Kidney (tissue), 14 donors: ENCODE data around the gene ENPP6. TPM values are rescaled to one million over a fixed set of nuclear protein-coding genes. Genes with fewer than 3 reads are reported as not detected.

Source experiments
- DNase-seq, 5 donors: peaks; one replicate each; pipeline ENCODE4 v3.0.0-alpha.2; 2013 to 2020
- FAIRE-seq: peaks from 2 replicates; lab custom pipeline; 2012; peaks lifted over from hg19 to GRCh38; lab: Jason Lieb, UNC
- H3K27ac ChIP-seq, 2 donors: one replicate each; pipeline ENCODE4 v1.7.0; 2013; ENCODE audit warnings: low read depth in 2 of 2, low read length in 2 of 2, inconsistent platforms in 1 of 2
- H3K27me3 ChIP-seq: one replicate; pipeline ENCODE4 v1.7.1; 2013; ENCODE audit warnings: low read length, inconsistent platforms; ENCODE audit not compliant: control insufficient read depth, insufficient read depth
- H3K36me3 ChIP-seq, 3 donors: one replicate each; pipeline versions ENCODE4 v1.7.0 to v1.7.1; 2013; ENCODE audit warnings: low read length in 3 of 3, control low read depth in 1 of 3, inconsistent platforms in 1 of 3; ENCODE audit not compliant: insufficient read depth in 3 of 3, control insufficient read depth in 2 of 3
- H3K4me1 ChIP-seq, 3 donors: one replicate each; pipeline versions ENCODE4 v1.7.0 to v1.7.1; 2013; ENCODE audit warnings: low read length in 3 of 3, inconsistent platforms in 1 of 3, low read depth in 1 of 3; ENCODE audit not compliant: control insufficient read depth in 2 of 3, insufficient read depth in 2 of 3
- H3K4me3 ChIP-seq, 3 donors: one replicate each; pipeline versions ENCODE4 v1.7.0 to v1.8.1; 2013; ENCODE audit warnings: low read length in 3 of 3, control low read depth in 1 of 3, inconsistent platforms in 1 of 3
- H3K9ac ChIP-seq, 3 donors: one replicate each; pipeline versions ENCODE4 v1.7.0 to v1.7.1; 2013; ENCODE audit warnings: low read length in 3 of 3, control low read depth in 1 of 3, inconsistent platforms in 1 of 3
- H3K9me3 ChIP-seq, 3 donors: one replicate each; pipeline versions ENCODE4 v1.7.0 to v1.7.1; 2013; ENCODE audit warnings: low read length in 3 of 3, control low read depth in 1 of 3, inconsistent platforms in 1 of 3; ENCODE audit not compliant: control insufficient read depth in 2 of 3, insufficient read depth in 1 of 3
- CTCF ChIP-seq: IDR thresholded peaks from 3 replicates; pipeline ENCODE4 v1.5.1; 2012; ENCODE audit warnings: mild to moderate bottlenecking, moderate library complexity, borderline replicate concordance; ENCODE audit not compliant: insufficient read depth; ENCODE audit errors: extremely low read depth
- intact Hi-C: fragments of 100-400 bp; cut with DNase I; formaldehyde crosslinking; loops from one replicate; pipeline ENCODE4 v1.11.1; 2022
- polyA plus RNA-seq: library from polyadenylated mRNA; stranded (reverse); fragments of 350-450 nt; fragmentation: Illumina TruSeq; extraction: RNeasy Lipid Tissue Mini Kit (QIAGEN cat#74804); gene quantifications from one replicate; pipeline ENCODE4 v1.2.3, GENCODE V29; 2014; ENCODE audit warnings: low read depth, low replicate concordance; ENCODE audit not compliant: insufficient read depth
- total RNA-seq: library from RNA; stranded (reverse); fragmentation: NEBNext Ultra II Directional; extraction: Animal tissue kit (Norgen Biotek cat#: 25700); gene quantifications from one replicate; pipeline ENCODE4 v1.2.1, GENCODE V29; 2021
- donor health status: control.
- donor health status: control.
- donor health status: control.
- donor health status: control.
- donor health status: control.
- donor health status: DM: yes; HTN: yes; CAD: no.
- donor health status: Normal renal cell carcinoma (clear cell type).

Gene ENPP6
- total and polyA plus RNA-seq, 2 donors from 2014 or later = 0.91 to 7.2 TPM

GRCh38 chr4:184099535-184099966 is 118.1 kb downstream of the ENPP6 start:
- H3K36me3 ChIP-seq = no peaks in the 10 kb centered on the region
- no peaks in the 10 kb centered on the region for H3K27me3 ChIP-seq
- H3K4me3 ChIP-seq = no peak overlapping the region
- H3K4me1 ChIP-seq = peaks cover 0 to 28% (median 3%) of the 10 kb centered on the region in 3 donors
- no peak for TF ChIP-seq CTCF
- FAIRE-seq = no peak
- no peaks in the 10 kb centered on the region for H3K9me3 ChIP-seq
- intact Hi-C loops = no loop called here
- DNase-seq = peak in 4 of 5 donors; percentile 65 to 84 (median 78)
- no peak overlapping the region for H3K9ac ChIP-seq
- no peak overlapping the region for H3K27ac ChIP-seq

GRCh38 chr4:184099000-184099399 is 118.7 kb downstream of the ENPP6 start:
- H3K9me3 ChIP-seq = no peaks in the 10 kb centered on the region
- DNase-seq (peak in 1 of 5 donors; percentile 33), FAIRE-seq (no peak)
- H3K9ac ChIP-seq = no peak overlapping the region
- no peak overlapping the region for H3K4me3 ChIP-seq
- no peaks in the 10 kb centered on the region for H3K27me3 ChIP-seq
- H3K4me1 ChIP-seq = peaks cover 0 to 24% (median 3%) of the 10 kb centered on the region in 3 donors
- H3K27ac ChIP-seq = no peak overlapping the region
- no peak for TF ChIP-seq CTCF
- H3K36me3 ChIP-seq = no peaks in the 10 kb centered on the region
- intact Hi-C loops = no loop called here

GRCh38 chr4:184097815-184098214 is 119.9 kb downstream of the ENPP6 start:
- H3K9me3 ChIP-seq = no peaks in the 10 kb centered on the region
- no peak for DNase-seq
- H3K4me1 ChIP-seq = peaks cover 0 to 19% (median 3%) of the 10 kb centered on the region in 3 donors
- no peaks in the 10 kb centered on the region for H3K27me3 ChIP-seq
- no peak overlapping the region for H3K9ac ChIP-seq
- no peak for TF ChIP-seq CTCF
- no peak overlapping the region for H3K27ac ChIP-seq
- no peak for FAIRE-seq
- intact Hi-C loops = no loop called here
- H3K36me3 ChIP-seq = no peaks in the 10 kb centered on the region
- H3K4me3 ChIP-seq = no peak overlapping the region

- H3K27ac ChIP-seq = no peak overlapping the region
- H3K4me1 ChIP-seq = peaks cover 0 to 16% (median 3%) of the 10 kb centered on the region in 3 donors
- no peak for FAIRE-seq
- H3K4me3 ChIP-seq = peak overlapping the region in 1 of 3 donors; percentile 40
- intact Hi-C loops = no loop called here
- no peaks in the 10 kb centered on the region for H3K27me3 ChIP-seq
- no peaks in the 10 kb centered on the region for H3K9me3 ChIP-seq
- DNase-seq = peak in 3 of 5 donors; percentile 34 to 86 (median 42)
- H3K36me3 ChIP-seq = no peaks in the 10 kb centered on the region
- no peak overlapping the region for H3K9ac ChIP-seq
- TF ChIP-seq CTCF = no peak
These were observed 120.5 kb downstream of the ENPP6 start for GRCh38 chr4:184097241-184097605.
